WTC11 (cell line): ENCODE results near the gene TXN2. TPM values are rescaled to one million over a fixed set of nuclear protein-coding genes. Genes with fewer than 3 reads are reported as not detected.

Experiments used
- ATAC-seq: fragments of 200-7000 bp; cut with Tn5 transposase; 2 replicates; pipeline ENCODE4 v1.10.0; 2021; ENCODE audit warnings: mild to moderate bottlenecking, moderate library complexity
- CTCF ChIA-PET: fragments of 300-600 bp; sonication (Branson Sonifier 250); formaldehyde crosslinking; loops from one replicate; lab custom pipeline; 2021; ENCODE audit warnings: antibody characterized with exemption; lab: Charles Lee
- POLR2A ChIA-PET: fragments of 350-600 bp; sonication (Branson Sonifier 250); formaldehyde crosslinking; loops from one replicate; lab custom pipeline; 2021; ENCODE audit warnings: antibody characterized with exemption; lab: Charles Lee
- DNase-seq: peaks from one replicate; pipeline ENCODE4 v3.0.0; 2021; ENCODE audit warnings: low spot score
- H3K27ac Mint-ChIP-seq: 2 replicates; pipeline ENCODE4 v1.8.0; 2021; ENCODE audit warnings: mixed read lengths
- H3K27me3 Mint-ChIP-seq: 2 replicates; pipeline ENCODE4 v1.8.0; 2021; ENCODE audit warnings: low read depth, mild to moderate bottlenecking, moderate library complexity, mixed read lengths
- H3K36me3 Mint-ChIP-seq: 2 replicates; pipeline ENCODE4 v1.8.0; 2021; ENCODE audit warnings: mixed read lengths
- H3K4me1 Mint-ChIP-seq: 2 replicates; pipeline ENCODE4 v1.8.0; 2022; ENCODE audit warnings: mixed read lengths
- H3K4me3 Mint-ChIP-seq: 2 replicates; pipeline ENCODE4 v1.8.0; 2021; ENCODE audit warnings: mild to moderate bottlenecking, moderate library complexity, mixed read lengths
- H3K9me3 Mint-ChIP-seq: 2 replicates; pipeline ENCODE4 v1.8.0; 2021; ENCODE audit warnings: mixed read lengths
- AR ChIP-seq: fragments of 250-450 bp; sonication (Bioruptor Pico); IDR thresholded peaks from 2 replicates; pipeline ENCODE4 v1.9.0; 2021; ENCODE audit warnings: mild to moderate bottlenecking
- CREB1 ChIP-seq: sonication (generic); formaldehyde crosslinking; IDR thresholded peaks from 2 replicates; pipeline ENCODE4 v1.8.0; 2023; ENCODE audit warnings: mild to moderate bottlenecking, missing genetic modification reagents
- CREM ChIP-seq: sonication (generic); formaldehyde crosslinking; IDR thresholded peaks from 2 replicates; pipeline ENCODE4 v1.8.1; 2022; ENCODE audit warnings: mild to moderate bottlenecking, missing genetic modification reagents, moderate library complexity
- ETV6 ChIP-seq: sonication (generic); formaldehyde crosslinking; IDR thresholded peaks from 2 replicates; pipeline ENCODE4 v1.8.1; 2022; ENCODE audit warnings: mild to moderate bottlenecking, missing genetic modification reagents
- GABPB1 ChIP-seq: sonication (generic); formaldehyde crosslinking; IDR thresholded peaks from 2 replicates; pipeline ENCODE4 v1.8.1; 2023; ENCODE audit warnings: mild to moderate bottlenecking, missing genetic modification reagents
- HMGA2 ChIP-seq: fragments of 250-450 bp; sonication (Bioruptor Pico); IDR thresholded peaks from 2 replicates; pipeline ENCODE4 v1.4.0; 2021; ENCODE audit warnings: mild to moderate bottlenecking, moderate library complexity
- MAX ChIP-seq: sonication (generic); formaldehyde crosslinking; IDR thresholded peaks from 2 replicates; pipeline ENCODE4 v1.8.0; 2022; ENCODE audit warnings: mild to moderate bottlenecking, missing genetic modification reagents
- MXD4 ChIP-seq: fragments of 250-450 bp; sonication (Bioruptor Pico); IDR thresholded peaks from 2 replicates; pipeline ENCODE4 v1.8.0; 2021; ENCODE audit warnings: mild to moderate bottlenecking, moderate library complexity, borderline replicate concordance
- MYBL2 ChIP-seq: sonication (generic); formaldehyde crosslinking; IDR thresholded peaks from 2 replicates; pipeline ENCODE4 v1.8.1; 2023; ENCODE audit warnings: mild to moderate bottlenecking, moderate library complexity, missing genetic modification reagents
- NR3C1 ChIP-seq: sonication (generic); formaldehyde crosslinking; conservative IDR thresholded peaks from 2 replicates; pipeline ENCODE4 v1.8.1; 2023; ENCODE audit warnings: low read depth, mild to moderate bottlenecking, missing genetic modification reagents
- PRRX2 ChIP-seq: fragments of 250-450 bp; sonication (Bioruptor Pico); IDR thresholded peaks from 2 replicates; pipeline ENCODE4 v1.8.0; 2021; ENCODE audit warnings: mild to moderate bottlenecking
- SOX15 ChIP-seq: fragments of 250-450 bp; sonication (Bioruptor Pico); IDR thresholded peaks from 2 replicates; pipeline ENCODE4 v1.9.0; 2021; ENCODE audit warnings: mild to moderate bottlenecking
- TP53 ChIP-seq: sonication (generic); formaldehyde crosslinking; IDR thresholded peaks from 2 replicates; pipeline ENCODE4 v1.8.1; 2023; ENCODE audit warnings: mild to moderate bottlenecking, missing genetic modification reagents
- ZMAT4 ChIP-seq: fragments of 250-450 bp; sonication (Bioruptor Pico); IDR thresholded peaks from 2 replicates; pipeline ENCODE4 v1.9.0; 2021; ENCODE audit warnings: mild to moderate bottlenecking
- ZNF263 ChIP-seq: sonication (generic); formaldehyde crosslinking; IDR thresholded peaks from 2 replicates; pipeline ENCODE4 v1.8.1; 2022; ENCODE audit warnings: low read depth, mild to moderate bottlenecking, moderate library complexity, missing genetic modification reagents
- ZNF396 ChIP-seq: fragments of 250-450 bp; sonication (Bioruptor Pico); IDR thresholded peaks from 2 replicates; pipeline ENCODE4 v1.8.0; 2021; ENCODE audit warnings: mild to moderate bottlenecking, moderate library complexity, borderline replicate concordance
- total RNA-seq: library from RNA; stranded (reverse); gene quantifications from 3 replicates; pipeline ENCODE4 v1.2.3, GENCODE V29; 2021
- TF ChIP-seq, protein P1 (sequence below): sonication (generic); formaldehyde crosslinking; IDR thresholded peaks from 2 replicates; pipeline ENCODE4 v1.8.1; 2022; ENCODE audit warnings: mild to moderate bottlenecking, missing genetic modification reagents, moderate library complexity, borderline replicate concordance
- TF ChIP-seq, protein P2 (sequence below): fragments of 250-450 bp; sonication (Bioruptor Pico); IDR thresholded peaks from 2 replicates; pipeline ENCODE4 v1.9.0; 2021; ENCODE audit warnings: moderate library complexity, mild to moderate bottlenecking, inconsistent platforms, borderline replicate concordance
- TF ChIP-seq, protein P3 (sequence below): sonication (generic); formaldehyde crosslinking; IDR thresholded peaks from 2 replicates; pipeline ENCODE4 v1.8.0; 2022; ENCODE audit warnings: mild to moderate bottlenecking, missing genetic modification reagents

The TXN2 gene
- total RNA-seq, 1 experiment from 2014 or later: 57.6 TPM

- ATAC-seq (no peak), DNase-seq (no peak)
- Mint-ChIP-seq H3K9me3 (no peaks in the 10 kb centered on the region), H3K27me3 (no peaks in the 10 kb centered on the region), H3K36me3 (no peaks in the 10 kb centered on the region), H3K27ac (peak overlapping the region; percentile 60; the same call in 1 of the 2 replicates), H3K4me1 (peaks cover 21% of the 10 kb centered on the region), H3K4me3 (no peak overlapping the region)
- CTCF ChIA-PET: interaction anchor here (0.7 to 1.7 kb wide), 4 partner anchors 12 to 82 kb away, joined by 3 to 7 read pairs (median 4); no protein-coding TSS in a partner anchor
- no peak for TF ChIP-seq TP53 (CRISPR knock-in tag)
- TF ChIP-seq SOX15 (CRISPR knock-in tag): no peak
- TF ChIP-seq MXD4: no peak
- TF ChIP-seq AR (CRISPR knock-in tag): no peak
- TF ChIP-seq, protein P1, sequence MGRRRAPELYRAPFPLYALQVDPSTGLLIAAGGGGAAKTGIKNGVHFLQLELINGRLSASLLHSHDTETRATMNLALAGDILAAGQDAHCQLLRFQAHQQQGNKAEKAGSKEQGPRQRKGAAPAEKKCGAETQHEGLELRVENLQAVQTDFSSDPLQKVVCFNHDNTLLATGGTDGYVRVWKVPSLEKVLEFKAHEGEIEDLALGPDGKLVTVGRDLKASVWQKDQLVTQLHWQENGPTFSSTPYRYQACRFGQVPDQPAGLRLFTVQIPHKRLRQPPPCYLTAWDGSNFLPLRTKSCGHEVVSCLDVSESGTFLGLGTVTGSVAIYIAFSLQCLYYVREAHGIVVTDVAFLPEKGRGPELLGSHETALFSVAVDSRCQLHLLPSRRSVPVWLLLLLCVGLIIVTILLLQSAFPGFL (CRISPR knock-in tag): no peak
- TF ChIP-seq, protein P2, sequence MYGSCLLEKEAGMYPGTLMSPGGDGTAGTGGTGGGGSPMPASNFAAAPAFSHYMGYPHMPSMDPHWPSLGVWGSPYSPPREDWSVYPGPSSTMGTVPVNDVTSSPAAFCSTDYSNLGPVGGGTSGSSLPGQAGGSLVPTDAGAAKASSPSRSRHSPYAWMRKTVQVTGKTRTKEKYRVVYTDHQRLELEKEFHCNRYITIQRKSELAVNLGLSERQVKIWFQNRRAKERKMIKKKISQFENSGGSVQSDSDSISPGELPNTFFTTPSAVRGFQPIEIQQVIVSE (CRISPR knock-in tag): no peak
- no peak for TF ChIP-seq ZNF396 (CRISPR knock-in tag)
- no peak for TF ChIP-seq MAX (CRISPR knock-in tag)
- TF ChIP-seq NR3C1: no peak
- TF ChIP-seq CREB1: no peak
- TF ChIP-seq ZMAT4: no peak
- no peak for TF ChIP-seq MYBL2 (CRISPR knock-in tag)
- no peak for TF ChIP-seq PRRX2 (CRISPR knock-in tag)
- TF ChIP-seq HMGA2 (CRISPR knock-in tag): no peak
- POLR2A ChIA-PET: interaction anchor here (0.7 to 1.1 kb wide), 2 partner anchors 11 to 13 kb away, joined by 3 read pairs; no protein-coding TSS in a partner anchor
Measured at GRCh38 chr22:36423461-36424404, 57.7 kb downstream of the TXN2 start.

- Mint-ChIP-seq H3K4me1 (peaks cover 21% of the 10 kb centered on the region), H3K9me3 (no peaks in the 10 kb centered on the region), H3K27me3 (no peaks in the 10 kb centered on the region), H3K36me3 (no peaks in the 10 kb centered on the region), H3K4me3 (no peak overlapping the region), H3K27ac (0 out of 2 replicates have a peak overlapping the region, but pooled peaks have one; percentile 46)
- ATAC-seq: no peak
- ChIA-PET POLR2A (interaction anchor here (0.7 to 0.8 kb wide), 2 partner anchors 13 kb away, joined by 3 read pairs; no protein-coding TSS in a partner anchor), CTCF (interaction anchor here (1.6 to 1.7 kb wide), 2 partner anchors 48 to 64 kb away, joined by 4 to 7 read pairs; no protein-coding TSS in a partner anchor)
- no peak for DNase-seq
- TF ChIP-seq CREM (CRISPR knock-in tag): no peak
- TF ChIP-seq ETV6 (CRISPR knock-in tag): no peak
- TF ChIP-seq, protein P3, sequence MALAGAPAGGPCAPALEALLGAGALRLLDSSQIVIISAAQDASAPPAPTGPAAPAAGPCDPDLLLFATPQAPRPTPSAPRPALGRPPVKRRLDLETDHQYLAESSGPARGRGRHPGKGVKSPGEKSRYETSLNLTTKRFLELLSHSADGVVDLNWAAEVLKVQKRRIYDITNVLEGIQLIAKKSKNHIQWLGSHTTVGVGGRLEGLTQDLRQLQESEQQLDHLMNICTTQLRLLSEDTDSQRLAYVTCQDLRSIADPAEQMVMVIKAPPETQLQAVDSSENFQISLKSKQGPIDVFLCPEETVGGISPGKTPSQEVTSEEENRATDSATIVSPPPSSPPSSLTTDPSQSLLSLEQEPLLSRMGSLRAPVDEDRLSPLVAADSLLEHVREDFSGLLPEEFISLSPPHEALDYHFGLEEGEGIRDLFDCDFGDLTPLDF: no peak
- TF ChIP-seq TP53 (CRISPR knock-in tag): no peak
- no peak for TF ChIP-seq GABPB1 (CRISPR knock-in tag)
- TF ChIP-seq ZNF263 (CRISPR knock-in tag): no peak
Measured at GRCh38 chr22:36422287-36423014, 59.0 kb downstream of the TXN2 start.
